ENCODE results near the gene BICD1. TPM values are rescaled to one million over a fixed set of nuclear protein-coding genes. Genes with fewer than 3 reads are reported as not detected.

BICD1 gene
- total RNA-seq, 6 experiments from 2014 or later, result 1.0 to 4.9 (median 2.1) TPM

DNA sequence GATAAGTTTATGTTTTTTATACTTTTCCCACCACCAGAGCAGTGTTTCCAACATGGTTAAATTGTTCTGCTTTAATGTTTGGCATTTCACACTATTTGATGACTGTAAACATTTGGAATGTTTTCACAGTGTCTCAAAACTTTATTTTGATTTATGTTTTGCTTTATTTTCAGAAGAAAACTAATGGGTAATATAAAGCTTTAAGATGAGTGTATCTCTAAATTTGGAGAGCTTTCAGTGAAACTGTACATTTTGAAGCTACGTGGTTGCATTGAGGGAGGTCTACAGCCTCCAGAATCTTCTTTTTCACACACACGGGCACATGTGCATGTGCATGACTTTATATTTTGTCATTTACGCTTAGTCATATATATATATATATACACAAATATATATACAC, 10.7 kb downstream of the BICD1 start:
- ATAC-seq (no peak), DNase-seq (no peak)
- no peak overlapping the region for H3K4me3 ChIP-seq
- H3K9me3 ChIP-seq, result no peaks in the 10 kb centered on the region
- no peaks in the 10 kb centered on the region for H3K36me3 ChIP-seq
- H3K27me3 ChIP-seq, result no peaks in the 10 kb centered on the region
- H3K27ac ChIP-seq, result no peak overlapping the region
- intact Hi-C loops (cut with DNase I), result no loop called here
- WGBS (ENCODE audit: insufficient coverage, low coverage, low lambda C conversion rate, missing lambda C conversion rate), result 90% methylated on average over 3 of the region's 3 CpGs
- TF ChIP-seq, protein P1, sequence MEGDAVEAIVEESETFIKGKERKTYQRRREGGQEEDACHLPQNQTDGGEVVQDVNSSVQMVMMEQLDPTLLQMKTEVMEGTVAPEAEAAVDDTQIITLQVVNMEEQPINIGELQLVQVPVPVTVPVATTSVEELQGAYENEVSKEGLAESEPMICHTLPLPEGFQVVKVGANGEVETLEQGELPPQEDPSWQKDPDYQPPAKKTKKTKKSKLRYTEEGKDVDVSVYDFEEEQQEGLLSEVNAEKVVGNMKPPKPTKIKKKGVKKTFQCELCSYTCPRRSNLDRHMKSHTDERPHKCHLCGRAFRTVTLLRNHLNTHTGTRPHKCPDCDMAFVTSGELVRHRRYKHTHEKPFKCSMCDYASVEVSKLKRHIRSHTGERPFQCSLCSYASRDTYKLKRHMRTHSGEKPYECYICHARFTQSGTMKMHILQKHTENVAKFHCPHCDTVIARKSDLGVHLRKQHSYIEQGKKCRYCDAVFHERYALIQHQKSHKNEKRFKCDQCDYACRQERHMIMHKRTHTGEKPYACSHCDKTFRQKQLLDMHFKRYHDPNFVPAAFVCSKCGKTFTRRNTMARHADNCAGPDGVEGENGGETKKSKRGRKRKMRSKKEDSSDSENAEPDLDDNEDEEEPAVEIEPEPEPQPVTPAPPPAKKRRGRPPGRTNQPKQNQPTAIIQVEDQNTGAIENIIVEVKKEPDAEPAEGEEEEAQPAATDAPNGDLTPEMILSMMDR (IDR thresholded peaks at IDR 0.05), result no peak
- TF ChIP-seq POLR2A (IDR thresholded peaks at IDR 0.05), result no peak
- no peaks in the 10 kb centered on the region for H3K4me1 ChIP-seq

DNA sequence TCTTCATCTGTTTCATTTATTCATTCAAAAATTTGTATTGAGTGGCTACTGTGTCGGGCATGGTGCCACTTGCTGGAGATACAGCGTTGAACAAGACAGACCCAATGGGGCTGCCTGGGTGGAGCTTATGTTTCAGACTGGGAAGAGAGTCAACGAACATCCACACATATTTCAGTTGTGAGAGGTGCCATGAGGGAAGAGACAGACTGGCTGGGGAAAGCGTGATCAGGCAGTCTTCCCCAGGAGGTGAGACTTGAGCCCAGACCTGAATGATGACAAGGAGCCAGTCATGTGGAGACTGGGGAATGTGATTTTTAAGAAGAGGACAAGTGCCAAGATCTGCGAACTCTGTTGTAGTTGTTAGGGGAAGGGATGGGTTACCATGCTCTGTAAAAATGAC, 12.2 kb downstream of the BICD1 start:
- intact Hi-C loops (cut with DNase I), result no loop called here
- Histone ChIP-seq H3K27ac (no peak overlapping the region), H3K27me3 (no peaks in the 10 kb centered on the region), H3K4me1 (no peaks in the 10 kb centered on the region), H3K36me3 (no peaks in the 10 kb centered on the region), H3K4me3 (no peak overlapping the region), H3K9me3 (no peaks in the 10 kb centered on the region)
- TF ChIP-seq POLR2A (IDR thresholded peaks at IDR 0.05), result no peak
- TF ChIP-seq, protein P1 (IDR thresholded peaks at IDR 0.05), result no peak
- ATAC-seq (no peak), DNase-seq (no peak)
- WGBS (ENCODE audit: insufficient coverage, low coverage, low lambda C conversion rate, missing lambda C conversion rate), result 94% methylated on average over 5 of the region's 5 CpGs

DNA sequence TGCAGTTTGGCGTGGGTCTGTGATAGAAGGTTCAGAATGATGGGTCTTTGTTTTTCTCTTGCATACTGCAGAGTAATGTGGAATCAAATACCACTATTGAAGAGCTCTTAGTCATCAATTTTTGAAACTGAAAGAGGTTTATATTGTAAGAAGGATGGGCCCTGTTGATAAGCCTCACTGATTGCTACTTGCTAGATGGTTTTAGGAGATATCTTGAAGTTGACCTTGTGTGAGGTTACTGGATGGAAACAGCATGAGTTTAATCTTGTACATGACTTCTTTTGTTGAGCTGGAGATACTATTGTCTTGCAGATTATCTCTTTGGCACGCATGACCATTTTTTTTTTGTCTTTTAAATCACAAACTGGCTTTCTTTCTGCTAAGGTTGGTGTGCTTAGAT, 13.8 kb downstream of the BICD1 start:
- H3K9me3 ChIP-seq, result no peaks in the 10 kb centered on the region
- H3K36me3 ChIP-seq, result no peaks in the 10 kb centered on the region
- intact Hi-C loops (cut with DNase I), result no loop called here
- TF ChIP-seq, protein P1 (IDR thresholded peaks at IDR 0.05), result no peak
- no peak for TF ChIP-seq POLR2A (IDR thresholded peaks at IDR 0.05)
- ATAC-seq (no peak), DNase-seq (no peak)
- no peaks in the 10 kb centered on the region for H3K4me1 ChIP-seq
- no peak overlapping the region for H3K27ac ChIP-seq
- 85% methylated on average over 2 of the region's 2 CpGs for WGBS (ENCODE audit: insufficient coverage, low coverage, low lambda C conversion rate, missing lambda C conversion rate)
- H3K27me3 ChIP-seq, result no peaks in the 10 kb centered on the region
- no peak overlapping the region for H3K4me3 ChIP-seq

DNA sequence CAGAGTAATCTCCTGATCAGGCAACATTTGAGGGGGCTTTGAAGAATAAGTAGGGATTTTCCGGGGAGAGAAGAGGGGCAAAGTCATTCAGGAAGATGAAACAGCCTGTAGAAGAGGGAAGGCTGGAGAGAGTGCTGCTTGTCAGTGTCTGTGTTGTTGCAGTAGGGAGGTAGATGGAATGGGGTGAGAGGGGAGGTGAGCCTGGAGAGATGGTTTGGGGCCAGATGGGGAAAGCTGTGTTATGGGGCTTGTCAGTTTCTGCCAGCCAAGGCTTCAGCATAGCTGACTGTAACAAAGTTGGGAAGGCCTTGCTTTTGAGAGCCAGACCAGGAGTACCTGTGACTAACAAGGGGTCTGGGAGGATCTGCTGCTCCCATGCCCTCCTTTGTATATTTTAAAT, 18.0 kb downstream of the BICD1 start:
- Histone ChIP-seq H3K27me3 (no peaks in the 10 kb centered on the region), H3K36me3 (no peaks in the 10 kb centered on the region), H3K4me1 (no peaks in the 10 kb centered on the region), H3K27ac (no peak overlapping the region), H3K4me3 (no peak overlapping the region), H3K9me3 (no peaks in the 10 kb centered on the region)
- 75% methylated on average over 1 of the region's 1 CpG for WGBS (ENCODE audit: insufficient coverage, low coverage, low lambda C conversion rate, missing lambda C conversion rate)
- ATAC-seq (no peak), DNase-seq (no peak)
- intact Hi-C loops (cut with DNase I), result no loop called here
- TF ChIP-seq, protein P1 (IDR thresholded peaks at IDR 0.05), result no peak
- TF ChIP-seq POLR2A (IDR thresholded peaks at IDR 0.05), result no peak

DNA sequence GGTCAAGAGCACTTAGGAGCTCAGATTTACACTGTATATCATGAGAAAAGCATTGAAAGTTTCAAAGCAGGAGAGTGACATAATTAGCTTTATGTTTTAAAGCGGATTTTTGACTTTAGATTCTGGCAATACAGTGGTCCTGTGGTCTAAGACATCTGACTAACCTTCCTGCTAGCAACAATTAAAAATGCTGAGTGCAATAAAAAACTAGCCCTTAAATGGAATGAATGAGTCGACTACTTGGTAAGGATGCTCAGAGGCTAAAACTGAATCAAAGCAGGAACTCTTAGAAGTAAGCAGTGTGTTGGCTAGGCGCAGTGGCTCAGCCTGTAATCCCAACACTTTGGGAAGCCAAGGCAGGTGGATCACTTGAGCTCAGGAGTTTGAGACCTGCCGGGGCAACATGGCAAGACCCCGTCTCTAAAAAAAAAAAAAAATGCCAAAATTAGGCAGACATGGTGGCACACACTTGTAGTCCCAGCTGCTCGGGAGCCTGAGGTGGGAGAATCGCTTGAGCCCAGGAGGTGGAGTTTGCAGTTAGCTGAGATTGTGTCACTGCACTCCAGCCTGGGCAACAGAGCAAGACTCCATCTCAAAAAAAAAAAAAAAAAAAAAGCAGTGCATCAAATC, 18.9 kb downstream of the BICD1 start:
- TF ChIP-seq, protein P1 (IDR thresholded peaks at IDR 0.05), result no peak
- no peak for TF ChIP-seq POLR2A (IDR thresholded peaks at IDR 0.05)
- ATAC-seq (no peak), DNase-seq (no peak)
- 89% methylated on average over 5 of the region's 7 CpGs for WGBS (ENCODE audit: insufficient coverage, low coverage, low lambda C conversion rate, missing lambda C conversion rate)
- Histone ChIP-seq H3K4me1 (no peaks in the 10 kb centered on the region), H3K27me3 (no peaks in the 10 kb centered on the region), H3K36me3 (no peaks in the 10 kb centered on the region), H3K27ac (no peak overlapping the region), H3K9me3 (no peaks in the 10 kb centered on the region), H3K4me3 (no peak overlapping the region)
- intact Hi-C loops (cut with DNase I), result no loop called here

Data from right lobe of liver (tissue), 6 donors.